H1 (cell line): ENCODE results near the gene RASAL1.

Experiments
- CBX8 ChIP-seq: fragments of 300-800, 300-1000 bp; sonication (generic); IDR thresholded peaks from 2 replicates; pipeline ENCODE4 v1.7.1; 2016; ENCODE audit warnings: low read depth, low read length, borderline replicate concordance
- CHD2 ChIP-seq: IDR thresholded peaks from 2 replicates; pipeline ENCODE4 v1.6.1; 2012; ENCODE audit warnings: low read length, improper control_type of control experiment
- CTCF ChIP-seq, 3 experiments: IDR thresholded peaks; 1 replicate in 2 of 3; 2 replicates in 1 of 3; pipeline versions ENCODE4 v1.5.1 to v1.6.1; 2011; ENCODE audit warnings: low read length in 3 of 3, mild to moderate bottlenecking in 3 of 3, inconsistent platforms in 2 of 3, low read depth in 1 of 3, moderate library complexity in 1 of 3; ENCODE audit not compliant: insufficient read depth in 1 of 3; ENCODE audit errors: control extremely low read depth in 1 of 3
- POLR2A ChIP-seq, 2 experiments: IDR thresholded peaks; 1 replicate in 1 of 2; 2 replicates in 1 of 2; pipeline ENCODE4 v1.6.1; 2011; ENCODE audit warnings: low read depth in 2 of 2, low read length in 2 of 2, mild to moderate bottlenecking in 2 of 2; ENCODE audit errors: control extremely low read depth in 1 of 2
- SP4 ChIP-seq: IDR thresholded peaks from 2 replicates; pipeline ENCODE4 v1.6.1; 2012; ENCODE audit warnings: low read length, inconsistent platforms
- TEAD4 ChIP-seq: IDR thresholded peaks from 2 replicates; pipeline ENCODE4 v1.6.1; 2012; ENCODE audit warnings: low read depth, low read length, inconsistent platforms, mixed read lengths
- YY1 ChIP-seq: IDR thresholded peaks from 2 replicates; pipeline ENCODE4 v1.6.1; 2011; ENCODE audit warnings: low read depth, mild to moderate bottlenecking, low read length

- TF ChIP-seq CTCF (IDR thresholded peaks at IDR 0.05; ENCODE audit: control extremely low read depth in 1 of 3, insufficient read depth in 1 of 3, low read depth in 1 of 3, low read length in 3 of 3), result peak in 2 of 3 experiments; percentile 13 to 32; a peak in 3 of 4 replicates
- peak; percentile 89 for TF ChIP-seq TEAD4
- no peak for TF ChIP-seq POLR2A (IDR thresholded peaks at IDR 0.05; ENCODE audit: control extremely low read depth in 1 of 2, low read depth in 2 of 2, low read length in 2 of 2)
- TF ChIP-seq SP4, result no peak
- TF ChIP-seq YY1, result no peak
- TF ChIP-seq CHD2, result no peak
- no peak for TF ChIP-seq CBX8
Measured at GRCh38 chr12:113149361-113150150, 14.0 kb upstream of the RASAL1 start, which contains the start of gene CFAP73.
